GM21515 (cell line): ENCODE results near the gene OR56A4.

Experiments
- ATAC-seq: cut with Tn5 transposase; IDR thresholded peaks from one replicate; pipeline ENCODE4 v1.9.1; 2021; ENCODE audit not compliant: unreplicated experiment

OR56A4 gene

GRCh38 chr11:6006846-6007245 lies at the start of gene OR56A4:
Gene OR56A4, minus strand, starts transcription at chr11:6006946. Its CDS starts 3,954 bp downstream, at chr11:6002992.
- ATAC-seq, result no peak

GRCh38 chr11:6055569-6055968 lies 48.8 kb upstream of the OR56A4 start:
- ATAC-seq, result no peak

- ATAC-seq, result no peak
These were observed 45.6 kb upstream of the OR56A4 start for GRCh38 chr11:6052374-6052773.

- no peak for ATAC-seq
These were observed 34.1 kb upstream of the OR56A4 start for GRCh38 chr11:6040874-6041273.

GRCh38 chr11:6030708-6031405 lies 24.1 kb upstream of the OR56A4 start, which contains the start of gene OR56A1:
Gene OR56A1, minus strand, starts transcription at chr11:6030758. Its CDS starts 3,066 bp downstream, at chr11:6027692.
- no peak for ATAC-seq

DNA sequence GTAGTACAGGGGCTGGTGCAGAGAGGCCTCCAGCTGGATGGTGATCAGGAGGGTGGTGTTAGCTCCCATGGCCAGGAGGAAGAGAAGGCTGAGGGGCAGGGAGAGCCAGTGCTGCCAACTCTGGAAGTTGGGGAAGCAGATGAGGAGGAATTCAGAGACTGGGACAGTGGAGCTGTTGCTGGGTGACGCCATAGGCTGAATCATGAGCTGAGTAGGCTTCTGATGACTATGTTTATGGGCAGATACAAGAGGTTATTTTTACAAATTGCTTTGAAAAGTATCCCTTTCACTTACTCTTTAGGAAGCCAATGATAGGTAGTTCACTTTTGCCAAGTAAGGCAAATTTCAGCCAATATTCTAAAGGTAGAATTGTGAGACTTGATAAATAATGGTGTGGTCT lies 20.8 kb upstream of the OR56A4 start:
- no peak for ATAC-seq

GRCh38 chr11:6025056-6025455 lies 18.3 kb upstream of the OR56A4 start:
- ATAC-seq, result no peak

DNA sequence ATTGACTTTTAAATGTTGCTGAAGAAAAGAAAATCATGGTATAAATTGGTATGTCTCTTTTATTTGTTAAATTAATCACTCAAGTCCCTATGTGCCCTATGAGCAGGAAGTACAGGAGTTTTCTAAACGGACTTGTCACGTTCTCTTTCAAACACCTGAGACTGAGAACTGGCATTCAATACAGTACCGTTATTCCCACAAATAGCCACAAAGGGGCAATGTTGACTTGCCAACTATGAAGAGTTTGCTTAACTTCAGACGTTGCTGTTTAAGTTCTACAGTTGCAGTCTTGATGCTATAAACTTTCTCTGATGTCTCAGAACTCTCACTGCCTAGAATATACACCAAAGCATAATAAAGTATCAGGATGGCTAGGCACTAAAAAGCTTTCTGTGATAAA lies 16.2 kb upstream of the OR56A4 start:
- no peak for ATAC-seq

GRCh38 chr11:6013042-6013441 lies 6.3 kb upstream of the OR56A4 start:
- ATAC-seq, result no peak

GRCh38 chr11:6012035-6012668 lies 5.4 kb upstream of the OR56A4 start:
- no peak for ATAC-seq

- no peak for ATAC-seq
These were observed 351 bp downstream of the OR56A4 start for GRCh38 chr11:6006395-6006794.

- no peak for ATAC-seq
These were observed 4.5 kb downstream of the OR56A4 start for GRCh38 chr11:6002202-6002699.

GRCh38 chr11:5994791-5995190 lies 12.0 kb downstream of the OR56A4 start:
- ATAC-seq, result no peak

DNA sequence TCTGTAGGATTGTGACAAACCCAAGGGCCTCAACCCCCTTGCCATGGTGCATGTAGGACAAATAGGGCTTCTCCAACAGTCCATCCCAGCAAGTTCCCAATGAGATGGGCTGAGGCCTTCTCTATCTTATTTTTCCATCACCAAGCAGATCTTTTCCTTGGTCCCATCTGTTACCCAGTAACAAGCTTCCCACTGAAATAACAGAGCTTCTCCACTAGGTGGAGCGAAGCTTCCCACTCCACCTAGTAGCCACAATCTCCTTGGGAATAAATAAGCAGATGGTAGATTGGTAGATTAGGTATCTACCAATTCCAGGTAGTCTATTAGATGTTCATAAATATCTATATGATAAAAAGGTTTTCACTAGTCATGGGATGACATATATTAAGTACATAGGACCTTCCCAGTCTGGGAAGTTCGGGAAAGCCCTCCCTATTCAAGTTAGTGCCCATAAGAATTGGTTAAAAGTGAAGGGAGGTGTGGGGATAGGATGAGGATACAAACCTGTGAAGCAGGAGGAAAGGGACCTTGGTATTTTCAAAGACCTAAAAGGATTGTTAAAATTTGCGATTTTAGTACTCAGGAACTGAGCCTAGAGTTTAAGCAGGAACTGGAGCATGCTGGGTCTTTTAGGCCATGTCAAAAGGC lies 14.0 kb downstream of the OR56A4 start:
- ATAC-seq, result no peak

DNA sequence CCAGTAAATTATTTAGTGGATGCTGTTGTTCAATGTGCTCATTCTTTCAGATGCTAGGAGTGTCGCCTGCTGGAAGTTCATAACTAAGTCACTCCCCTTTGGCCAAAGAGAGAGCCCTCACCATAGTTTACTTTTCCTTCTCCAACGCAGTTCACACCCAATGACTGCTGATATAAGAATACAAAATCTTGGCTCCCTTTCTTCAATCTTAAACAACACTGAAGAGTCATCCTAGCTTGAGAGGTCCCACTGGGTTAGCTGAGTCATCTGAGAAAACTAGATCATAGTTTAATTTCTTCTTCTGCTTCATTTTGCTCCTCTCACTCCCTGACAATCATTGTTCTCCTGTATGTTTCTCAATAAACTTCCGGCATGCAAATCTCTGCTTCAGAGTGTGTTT lies 14.6 kb downstream of the OR56A4 start:
- ATAC-seq, result no peak

DNA sequence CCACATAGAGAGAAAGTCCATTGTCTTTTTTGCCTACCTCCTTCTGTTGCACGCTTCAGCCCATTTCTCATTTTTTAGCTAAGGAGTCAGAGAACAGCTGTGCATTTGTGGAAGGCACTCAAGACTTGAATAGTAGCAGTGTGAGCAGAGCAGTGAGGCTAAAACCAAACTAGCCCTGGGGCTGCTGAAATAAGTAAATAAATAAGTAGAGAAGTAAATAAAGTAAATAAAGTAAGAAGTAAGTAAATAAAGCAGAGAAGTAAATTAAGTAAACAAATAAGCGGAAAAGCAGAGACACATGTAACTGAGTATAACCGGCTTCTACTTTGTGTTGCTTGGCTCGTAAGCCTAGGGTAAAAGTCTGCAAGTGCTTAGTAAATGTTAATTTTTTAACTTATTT lies 17.5 kb downstream of the OR56A4 start:
- no peak for ATAC-seq

DNA sequence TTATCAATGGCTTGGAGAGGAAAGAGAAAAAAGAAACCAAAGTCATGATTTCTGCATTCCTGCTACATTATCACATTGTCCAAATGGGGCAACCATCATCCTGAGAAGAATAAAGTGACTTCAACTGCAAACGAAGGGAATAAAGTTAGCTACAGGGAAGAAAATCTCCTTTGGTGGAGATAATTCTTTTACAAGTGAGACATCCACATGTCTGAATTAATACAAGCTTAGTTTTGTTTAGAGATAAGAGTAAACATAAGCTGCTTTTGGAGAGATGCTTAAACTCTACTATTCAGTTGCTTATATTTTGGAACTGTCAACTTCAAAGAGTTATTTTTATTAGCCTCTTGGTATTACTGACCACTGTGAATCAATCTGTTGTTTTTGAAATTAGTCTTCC lies 19.9 kb downstream of the OR56A4 start, which contains the start of gene OR52L1:
TSS of gene OR52L1 (minus strand) at position 101 of the 400 bp plus-strand sequence. CDS start at position 46, 55 bp downstream.
- no peak for ATAC-seq

DNA sequence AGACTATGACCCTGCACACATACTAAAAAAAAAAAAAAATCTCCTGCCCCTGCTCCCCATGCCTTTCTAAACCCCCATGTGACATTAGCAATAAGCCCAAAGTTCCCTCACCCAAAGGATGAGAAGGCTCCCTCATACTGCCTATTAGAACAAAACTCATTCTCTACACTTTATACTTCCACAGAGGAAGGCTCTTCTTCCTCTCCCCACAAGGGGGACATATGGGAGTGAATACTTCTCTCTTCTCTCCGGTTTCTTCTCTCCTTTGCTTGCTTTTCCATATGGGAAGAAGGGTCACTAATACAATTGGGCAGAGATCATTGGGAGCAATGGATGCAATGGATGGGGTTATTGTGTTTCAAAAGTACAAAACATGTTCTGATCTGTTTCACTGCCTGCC lies 23.3 kb downstream of the OR56A4 start:
- ATAC-seq, result no peak

- no peak for ATAC-seq
These were observed 33.2 kb downstream of the OR56A4 start for GRCh38 chr11:5973530-5973929.

DNA sequence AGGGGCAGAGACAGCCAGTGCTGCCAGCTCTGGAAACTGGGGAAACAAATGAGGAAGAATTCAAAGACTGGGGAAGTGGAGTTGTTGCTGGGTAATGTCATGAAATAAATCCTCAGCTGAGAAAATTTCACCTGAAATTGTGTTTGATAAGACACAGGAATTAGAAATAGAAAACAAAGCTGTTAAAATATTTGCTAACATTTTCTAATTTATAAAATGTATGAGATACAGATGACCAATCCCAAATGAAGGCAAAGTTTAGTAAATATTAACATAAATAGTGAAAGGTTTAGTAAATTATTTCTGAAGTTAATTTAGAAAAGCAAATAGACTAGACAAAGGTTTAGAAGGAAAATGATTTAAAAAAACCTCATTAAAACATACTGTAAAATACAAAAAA lies 38.4 kb downstream of the OR56A4 start, which contains the start of gene OR56A5:
TSS of gene OR56A5 (minus strand) at position 101 of the 400 bp plus-strand sequence. CDS start at position 101, 0 bp downstream.
- ATAC-seq, result no peak

- ATAC-seq, result no peak
These were observed 39.0 kb downstream of the OR56A4 start for GRCh38 chr11:5967708-5968107.

- no peak for ATAC-seq
These were observed 39.8 kb downstream of the OR56A4 start for GRCh38 chr11:5966958-5967357.
